ENCODE data around the gene NTRK3. TPM values are rescaled to one million over a fixed set of nuclear protein-coding genes. Genes with fewer than 3 reads are reported as not detected.

Gene NTRK3
- total and polyA plus RNA-seq, 3 donors from 2014 or later = 10.7 to 40.6 (median 24.6) TPM

DNA sequence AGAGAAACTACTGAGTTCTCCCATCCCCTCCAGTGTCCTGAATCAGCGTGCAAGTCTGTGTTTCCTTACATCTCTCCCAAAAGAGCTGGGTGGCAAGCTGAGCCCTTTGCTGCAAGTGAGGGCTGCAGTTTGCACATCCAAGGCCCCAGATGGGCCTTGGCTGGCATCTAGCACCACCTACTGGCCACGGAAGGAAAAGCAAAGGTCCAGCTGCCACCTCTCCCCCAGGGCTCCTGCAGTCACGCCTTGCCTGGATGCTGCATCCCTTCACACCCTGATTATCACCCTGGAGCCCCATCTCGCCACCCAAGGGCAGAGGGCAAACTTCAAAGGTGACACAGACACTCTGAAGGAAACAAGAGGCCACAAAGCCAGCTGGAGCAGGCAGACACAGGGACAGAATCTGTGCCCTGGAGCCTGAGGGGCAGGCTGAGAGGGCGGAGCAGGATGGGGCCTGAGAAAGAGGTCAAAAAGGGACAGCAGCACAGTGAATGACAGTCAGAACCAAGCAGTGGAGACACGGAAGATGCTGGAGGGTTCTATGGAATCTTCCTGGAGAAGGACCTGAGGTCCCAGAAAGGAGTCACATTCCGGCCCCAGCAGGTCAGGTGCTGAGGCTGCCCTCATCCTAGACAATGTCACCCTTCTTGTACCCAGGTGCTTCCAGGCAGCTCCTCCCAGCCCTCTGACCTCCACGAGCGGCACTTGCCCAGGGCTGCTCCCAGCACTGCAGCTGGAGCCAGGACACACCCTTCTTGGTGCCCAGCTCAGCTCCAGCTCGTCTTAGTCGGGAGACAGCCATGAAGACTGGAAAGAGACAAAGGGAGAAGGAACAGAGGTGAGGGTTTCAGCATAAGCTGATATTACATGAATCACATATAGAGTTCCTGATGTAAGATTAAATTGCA lies 18.3 kb upstream of the NTRK3 start:
- TF ChIP-seq, protein P1, sequence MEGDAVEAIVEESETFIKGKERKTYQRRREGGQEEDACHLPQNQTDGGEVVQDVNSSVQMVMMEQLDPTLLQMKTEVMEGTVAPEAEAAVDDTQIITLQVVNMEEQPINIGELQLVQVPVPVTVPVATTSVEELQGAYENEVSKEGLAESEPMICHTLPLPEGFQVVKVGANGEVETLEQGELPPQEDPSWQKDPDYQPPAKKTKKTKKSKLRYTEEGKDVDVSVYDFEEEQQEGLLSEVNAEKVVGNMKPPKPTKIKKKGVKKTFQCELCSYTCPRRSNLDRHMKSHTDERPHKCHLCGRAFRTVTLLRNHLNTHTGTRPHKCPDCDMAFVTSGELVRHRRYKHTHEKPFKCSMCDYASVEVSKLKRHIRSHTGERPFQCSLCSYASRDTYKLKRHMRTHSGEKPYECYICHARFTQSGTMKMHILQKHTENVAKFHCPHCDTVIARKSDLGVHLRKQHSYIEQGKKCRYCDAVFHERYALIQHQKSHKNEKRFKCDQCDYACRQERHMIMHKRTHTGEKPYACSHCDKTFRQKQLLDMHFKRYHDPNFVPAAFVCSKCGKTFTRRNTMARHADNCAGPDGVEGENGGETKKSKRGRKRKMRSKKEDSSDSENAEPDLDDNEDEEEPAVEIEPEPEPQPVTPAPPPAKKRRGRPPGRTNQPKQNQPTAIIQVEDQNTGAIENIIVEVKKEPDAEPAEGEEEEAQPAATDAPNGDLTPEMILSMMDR (IDR thresholded peaks at IDR 0.05) = peak; percentile 24 to 77 (median 74)
- no peak for TF ChIP-seq POLR2A (IDR thresholded peaks at IDR 0.05)
- no peak overlapping the region for H3K27ac ChIP-seq
- no peak overlapping the region for H3K4me3 ChIP-seq
- no peaks in the 10 kb centered on the region for H3K9me3 ChIP-seq
- H3K36me3 ChIP-seq (ENCODE audit: low read depth, missing control alignments) = no peaks in the 10 kb centered on the region
- DNase-seq = peak; percentile 76
- 42 to 57% methylated on average over 9 to 11 of the region's 11 CpGs for WGBS, 2 donors
- H3K4me1 ChIP-seq = no peaks in the 10 kb centered on the region
- intact Hi-C loops (cut with DNase I; ENCODE audit: low total_unique reads) = loop anchor here (10.0 kb wide), 1 partner anchor 1350 kb away; no protein-coding TSS in a partner anchor
- H3K27me3 ChIP-seq = no peaks in the 10 kb centered on the region

DNA sequence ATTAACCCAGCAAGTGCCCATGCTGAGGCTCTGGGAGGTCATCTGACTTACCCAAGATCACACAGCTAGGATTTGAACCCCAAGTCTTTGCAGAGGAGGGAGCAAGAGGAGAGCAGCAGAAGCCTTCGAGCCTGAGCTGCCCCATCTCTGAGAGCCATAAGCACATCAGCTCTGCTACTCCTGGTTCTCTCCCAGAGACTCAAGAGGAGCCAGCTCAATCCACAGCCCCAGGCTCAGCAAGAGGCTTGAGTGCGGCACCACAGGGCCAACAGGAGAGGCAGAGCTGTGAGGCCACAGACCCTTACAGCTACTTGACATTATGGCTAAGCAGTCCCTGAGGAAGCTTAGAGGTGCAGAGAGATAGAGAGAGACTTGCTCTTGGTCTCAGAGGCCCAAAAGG lies 15.9 kb upstream of the NTRK3 start:
- DNase-seq = no peak
- no peaks in the 10 kb centered on the region for H3K4me1 ChIP-seq
- H3K9me3 ChIP-seq = no peaks in the 10 kb centered on the region
- 90 to 91% methylated on average over 2 of the region's 2 CpGs for WGBS, 2 donors
- H3K36me3 ChIP-seq (ENCODE audit: low read depth, missing control alignments) = no peaks in the 10 kb centered on the region
- H3K27ac ChIP-seq = no peak overlapping the region
- intact Hi-C loops (cut with DNase I; ENCODE audit: low total_unique reads) = loop anchor here (10.0 kb wide), 1 partner anchor 1348 kb away; no protein-coding TSS in a partner anchor
- no peaks in the 10 kb centered on the region for H3K27me3 ChIP-seq
- TF ChIP-seq, protein P1 (IDR thresholded peaks at IDR 0.05) = no peak
- TF ChIP-seq POLR2A (IDR thresholded peaks at IDR 0.05) = no peak
- no peak overlapping the region for H3K4me3 ChIP-seq

DNA sequence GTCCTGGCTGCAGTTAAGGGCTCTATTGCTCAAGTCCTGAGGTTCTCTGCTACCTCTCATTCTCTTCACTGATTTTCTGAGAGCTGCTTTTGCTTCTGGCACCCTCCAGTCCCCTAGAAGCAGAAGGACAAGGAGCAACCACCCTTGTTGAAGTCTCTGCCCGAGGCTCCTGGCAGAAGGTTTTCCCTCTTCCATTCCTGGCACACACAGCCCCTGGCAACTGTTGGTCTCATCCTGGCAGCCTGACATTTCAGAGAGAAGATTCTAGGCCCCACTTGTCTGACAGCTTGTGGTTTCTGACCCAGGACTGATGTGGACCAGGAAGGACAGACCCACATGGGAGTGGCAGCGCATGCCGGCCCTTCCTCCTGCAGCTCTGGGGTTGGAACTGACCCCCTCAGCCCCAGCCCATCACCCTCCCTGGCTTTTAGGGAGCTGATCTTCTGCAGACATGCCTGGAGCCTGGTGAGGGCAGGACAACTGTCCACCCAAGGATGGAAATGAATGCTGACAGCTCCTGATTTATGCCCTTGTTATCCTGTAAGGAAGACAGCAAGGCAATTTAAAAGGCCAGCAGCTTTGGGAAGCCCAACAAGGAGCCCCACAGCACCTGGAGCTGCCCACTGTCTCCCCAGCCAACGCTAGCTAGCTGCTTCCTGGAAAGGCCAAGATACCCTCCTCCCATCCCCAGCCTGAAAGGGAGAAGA lies 13.0 kb upstream of the NTRK3 start:
- 70 to 78% methylated on average over 3 to 4 of the region's 4 CpGs for WGBS, 2 donors
- H3K27me3 ChIP-seq = no peaks in the 10 kb centered on the region
- no peak overlapping the region for H3K4me3 ChIP-seq
- H3K9me3 ChIP-seq = no peaks in the 10 kb centered on the region
- DNase-seq = no peak
- no peaks in the 10 kb centered on the region for H3K4me1 ChIP-seq
- no peak overlapping the region for H3K27ac ChIP-seq
- intact Hi-C loops (cut with DNase I; ENCODE audit: low total_unique reads) = loop anchor here (10.0 kb wide), 1 partner anchor 1345 kb away; no protein-coding TSS in a partner anchor
- TF ChIP-seq, protein P1 (IDR thresholded peaks at IDR 0.05) = no peak
- TF ChIP-seq POLR2A (IDR thresholded peaks at IDR 0.05) = no peak
- no peaks in the 10 kb centered on the region for H3K36me3 ChIP-seq (ENCODE audit: low read depth, missing control alignments)

DNA sequence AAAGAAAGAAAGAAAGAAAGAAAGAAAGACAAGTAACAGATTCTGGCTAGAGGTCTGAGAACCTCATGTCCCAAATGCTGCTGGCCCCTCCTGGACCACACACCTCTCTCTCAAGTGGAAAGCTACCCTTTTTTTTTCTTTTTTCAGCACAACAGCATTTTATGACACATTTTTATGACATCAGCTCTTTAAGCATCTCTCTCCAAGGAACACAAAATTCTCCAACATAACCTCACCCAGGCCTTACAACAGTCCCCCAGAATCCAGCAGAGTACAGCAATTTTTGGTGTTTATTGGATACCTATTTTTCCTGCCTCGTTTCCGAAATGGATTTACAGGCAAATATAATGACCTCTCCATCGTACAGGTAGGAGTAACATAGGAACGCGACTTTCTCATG lies 11.2 kb upstream of the NTRK3 start:
- Histone ChIP-seq H3K27me3 (no peaks in the 10 kb centered on the region), H3K36me3 (ENCODE audit: low read depth, missing control alignments) (no peaks in the 10 kb centered on the region), H3K4me1 (no peaks in the 10 kb centered on the region), H3K9me3 (no peaks in the 10 kb centered on the region), H3K27ac (no peak overlapping the region), H3K4me3 (no peak overlapping the region)
- TF ChIP-seq, protein P1 (IDR thresholded peaks at IDR 0.05) = no peak
- no peak for TF ChIP-seq POLR2A (IDR thresholded peaks at IDR 0.05)
- intact Hi-C loops (cut with DNase I; ENCODE audit: low total_unique reads) = no loop called here
- DNase-seq = no peak
- 71 to 78% methylated on average over 5 of the region's 5 CpGs for WGBS, 2 donors

Data from testis (tissue), 3 donors.